ENCODE measurements around the gene CACNB2. TPM values are rescaled to one million over a fixed set of nuclear protein-coding genes. Genes with fewer than 3 reads are reported as not detected.

Gene CACNB2
- total RNA-seq, 2 donors from 2014 or later: 19.0 to 20.6 TPM

GRCh38 chr10:18450298-18450697 is 310.1 kb downstream of the CACNB2 start:
- TF ChIP-seq CTCF (IDR thresholded peaks at IDR 0.05): no peak
- Histone ChIP-seq H3K27ac (no peak overlapping the region), H3K4me3 (no peak overlapping the region), H3K36me3 (no peaks in the 10 kb centered on the region), H3K4me1 (peaks cover 0 to 15% of the 10 kb centered on the region in 2 donors), H3K27me3 (no peaks in the 10 kb centered on the region), H3K9me3 (no peaks in the 10 kb centered on the region)
- DNase-seq (ENCODE audit: low spot score): no peak

GRCh38 chr10:18455086-18455884 is 315.1 kb downstream of the CACNB2 start:
- DNase-seq (ENCODE audit: low spot score): no peak
- no peaks in the 10 kb centered on the region for H3K27me3 ChIP-seq
- H3K4me3 ChIP-seq: no peak overlapping the region
- no peak for TF ChIP-seq CTCF (IDR thresholded peaks at IDR 0.05)
- peak overlapping the region; percentile 59 to 69 for H3K27ac ChIP-seq
- peaks cover 0 to 12% of the 10 kb centered on the region in 2 donors for H3K4me1 ChIP-seq
- no peaks in the 10 kb centered on the region for H3K36me3 ChIP-seq
- H3K9me3 ChIP-seq: no peaks in the 10 kb centered on the region

- no peaks in the 10 kb centered on the region for H3K9me3 ChIP-seq
- no peaks in the 10 kb centered on the region for H3K27me3 ChIP-seq
- H3K36me3 ChIP-seq: no peaks in the 10 kb centered on the region
- peaks cover 0 to 12% of the 10 kb centered on the region in 2 donors for H3K4me1 ChIP-seq
- H3K4me3 ChIP-seq: no peak overlapping the region
- DNase-seq (ENCODE audit: low spot score): no peak
- H3K27ac ChIP-seq: peak overlapping the region in 1 of 2 donors; percentile 69
- no peak for TF ChIP-seq CTCF (IDR thresholded peaks at IDR 0.05)
Observed at GRCh38 chr10:18456984-18457383, 316.8 kb downstream of the CACNB2 start.

- Histone ChIP-seq H3K36me3 (no peaks in the 10 kb centered on the region), H3K4me3 (no peak overlapping the region), H3K9me3 (no peaks in the 10 kb centered on the region), H3K4me1 (peaks cover 0 to 12% of the 10 kb centered on the region in 2 donors), H3K27ac (peak overlapping the region in 1 of 2 donors; percentile 29), H3K27me3 (no peaks in the 10 kb centered on the region)
- TF ChIP-seq CTCF (IDR thresholded peaks at IDR 0.05): no peak
- DNase-seq (ENCODE audit: low spot score): no peak
Observed at GRCh38 chr10:18460032-18460431, 319.8 kb downstream of the CACNB2 start.

GRCh38 chr10:18463673-18464211 is 323.5 kb downstream of the CACNB2 start:
- TF ChIP-seq CTCF (IDR thresholded peaks at IDR 0.05): no peak
- no peak for DNase-seq (ENCODE audit: low spot score)
- H3K4me1 ChIP-seq: peaks cover 0 to 12% of the 10 kb centered on the region in 2 donors

More at GRCh38 chr10:18463673-18464211, 323.5 kb downstream of the CACNB2 start:
- H3K27ac ChIP-seq: peak overlapping the region; percentile 73 to 81
- H3K9me3 ChIP-seq: no peaks in the 10 kb centered on the region
- no peaks in the 10 kb centered on the region for H3K36me3 ChIP-seq
- H3K4me3 ChIP-seq: no peak overlapping the region
- H3K27me3 ChIP-seq: no peaks in the 10 kb centered on the region
